ENCODE data around the gene TMTC2.

The TMTC2 gene

GRCh38 chr12:82968631-82969367 lies 282.1 kb downstream of the TMTC2 start:
- no peaks in the 10 kb centered on the region for H3K27me3 ChIP-seq (ENCODE audit: insufficient read depth, low read length)
- peaks cover 3% of the 10 kb centered on the region for H3K79me1 ChIP-seq (ENCODE audit: low read length)
- H3K9ac ChIP-seq (ENCODE audit: low read length): no peak overlapping the region
- H3K27ac ChIP-seq (ENCODE audit: low read depth, low read length): no peak overlapping the region
- no peaks in the 10 kb centered on the region for H3K79me2 ChIP-seq (ENCODE audit: control insufficient read depth, insufficient read depth, low read length, poor library complexity)
- H4K91ac ChIP-seq (ENCODE audit: low read depth, low read length): no peak overlapping the region
- H3K9me3 ChIP-seq (ENCODE audit: insufficient read depth, low read depth, low read length): no peaks in the 10 kb centered on the region
- H2BK120ac ChIP-seq (ENCODE audit: insufficient read depth, low read length, poor library complexity): no peak overlapping the region
- H2AFZ ChIP-seq (ENCODE audit: insufficient read depth, low read length, poor library complexity): no peak overlapping the region
- no peak overlapping the region for H4K12ac ChIP-seq (ENCODE audit: low read depth, low read length)
- no peak overlapping the region for H4K8ac ChIP-seq (ENCODE audit: low read depth, low read length)
- H3K36me3 ChIP-seq (ENCODE audit: control insufficient read depth in 1 of 2, insufficient read depth in 2 of 2, low read length in 2 of 2): no peaks in the 10 kb centered on the region
- no peak overlapping the region for H2BK5ac ChIP-seq (ENCODE audit: low read depth, low read length, poor library complexity)
- no peak overlapping the region for H2AK5ac ChIP-seq (ENCODE audit: low read length)
- H3K4ac ChIP-seq (ENCODE audit: low read depth, low read length): no peak overlapping the region
- no peak overlapping the region for H3K4me2 ChIP-seq (ENCODE audit: low read length)
- no CpG with 5 or more reads among the region's 3 CpGs for WGBS (ENCODE audit: extremely low coverage, insufficient coverage, insufficient read length)
- H3K4me3 ChIP-seq (ENCODE audit: low read depth, low read length): no peak overlapping the region
- no peak overlapping the region for H3K18ac ChIP-seq (ENCODE audit: low read length)
- H2BK12ac ChIP-seq (ENCODE audit: low read length): no peak overlapping the region
- H3K4me1 ChIP-seq (ENCODE audit: control insufficient read depth in 1 of 2, insufficient read depth in 2 of 2, low read length in 2 of 2): peaks cover 0 to 3% of the 10 kb centered on the region in 2 experiments
- no peak for DNase-seq
- H3K14ac ChIP-seq (ENCODE audit: low read length): no peak overlapping the region
- H3K23ac ChIP-seq (ENCODE audit: low read length): no peak overlapping the region

GRCh38 chr12:82970614-82971013 lies 283.9 kb downstream of the TMTC2 start:
- no peak overlapping the region for H3K27ac ChIP-seq (ENCODE audit: low read depth, low read length)
- no peak for DNase-seq
- H3K27me3 ChIP-seq (ENCODE audit: insufficient read depth, low read length): no peaks in the 10 kb centered on the region
- H3K4me3 ChIP-seq (ENCODE audit: low read depth, low read length): no peak overlapping the region
- no peaks in the 10 kb centered on the region for H3K9me3 ChIP-seq (ENCODE audit: insufficient read depth, low read depth, low read length)
- WGBS (ENCODE audit: extremely low coverage, insufficient coverage, insufficient read length): no CpG with 5 or more reads among the region's 3 CpGs
- H2BK120ac ChIP-seq (ENCODE audit: insufficient read depth, low read length, poor library complexity): no peak overlapping the region
- H3K79me2 ChIP-seq (ENCODE audit: control insufficient read depth, insufficient read depth, low read length, poor library complexity): no peaks in the 10 kb centered on the region
- no peak overlapping the region for H3K4me2 ChIP-seq (ENCODE audit: low read length)
- no peak overlapping the region for H2BK12ac ChIP-seq (ENCODE audit: low read length)
- H3K14ac ChIP-seq (ENCODE audit: low read length): no peak overlapping the region
- H4K8ac ChIP-seq (ENCODE audit: low read depth, low read length): no peak overlapping the region
- no peaks in the 10 kb centered on the region for H3K36me3 ChIP-seq (ENCODE audit: control insufficient read depth in 1 of 2, insufficient read depth in 2 of 2, low read length in 2 of 2)
- no peak overlapping the region for H3K4ac ChIP-seq (ENCODE audit: low read depth, low read length)
- no peak overlapping the region for H2AK5ac ChIP-seq (ENCODE audit: low read length)
- no peak overlapping the region for H2AFZ ChIP-seq (ENCODE audit: insufficient read depth, low read length, poor library complexity)
- no peak overlapping the region for H3K18ac ChIP-seq (ENCODE audit: low read length)
- no peaks in the 10 kb centered on the region for H3K79me1 ChIP-seq (ENCODE audit: low read length)
- peaks cover 0 to 3% of the 10 kb centered on the region in 2 experiments for H3K4me1 ChIP-seq (ENCODE audit: control insufficient read depth in 1 of 2, insufficient read depth in 2 of 2, low read length in 2 of 2)
- H3K23ac ChIP-seq (ENCODE audit: low read length): no peak overlapping the region
- H2BK5ac ChIP-seq (ENCODE audit: low read depth, low read length, poor library complexity): no peak overlapping the region
- no peak overlapping the region for H4K91ac ChIP-seq (ENCODE audit: low read depth, low read length)
- H4K12ac ChIP-seq (ENCODE audit: low read depth, low read length): no peak overlapping the region
- no peak overlapping the region for H3K9ac ChIP-seq (ENCODE audit: low read length)

GRCh38 chr12:82971584-82971983 lies 284.9 kb downstream of the TMTC2 start:
- Histone ChIP-seq H2BK120ac (ENCODE audit: insufficient read depth, low read length, poor library complexity) (no peak overlapping the region), H3K4me1 (ENCODE audit: control insufficient read depth in 1 of 2, insufficient read depth in 2 of 2, low read length in 2 of 2) (peaks cover 0 to 2% of the 10 kb centered on the region in 2 experiments), H2BK12ac (ENCODE audit: low read length) (no peak overlapping the region), H4K91ac (ENCODE audit: low read depth, low read length) (no peak overlapping the region), H3K4ac (ENCODE audit: low read depth, low read length) (no peak overlapping the region), H2BK5ac (ENCODE audit: low read depth, low read length, poor library complexity) (no peak overlapping the region), H3K79me1 (ENCODE audit: low read length) (no peaks in the 10 kb centered on the region), H2AFZ (ENCODE audit: insufficient read depth, low read length, poor library complexity) (no peak overlapping the region), H2AK5ac (ENCODE audit: low read length) (no peak overlapping the region), H3K9me3 (ENCODE audit: insufficient read depth, low read depth, low read length) (no peaks in the 10 kb centered on the region), H3K18ac (ENCODE audit: low read length) (no peak overlapping the region), H3K36me3 (ENCODE audit: control insufficient read depth in 1 of 2, insufficient read depth in 2 of 2, low read length in 2 of 2) (no peaks in the 10 kb centered on the region), H4K12ac (ENCODE audit: low read depth, low read length) (no peak overlapping the region), H3K14ac (ENCODE audit: low read length) (no peak overlapping the region), H3K27me3 (ENCODE audit: insufficient read depth, low read length) (no peaks in the 10 kb centered on the region), H3K79me2 (ENCODE audit: control insufficient read depth, insufficient read depth, low read length, poor library complexity) (no peaks in the 10 kb centered on the region), H3K4me2 (ENCODE audit: low read length) (no peak overlapping the region), H3K23ac (ENCODE audit: low read length) (no peak overlapping the region), H4K8ac (ENCODE audit: low read depth, low read length) (no peak overlapping the region), H3K9ac (ENCODE audit: low read length) (no peak overlapping the region), H3K4me3 (ENCODE audit: low read depth, low read length) (no peak overlapping the region), H3K27ac (ENCODE audit: low read depth, low read length) (no peak overlapping the region)
- no peak for DNase-seq
- WGBS (ENCODE audit: extremely low coverage, insufficient coverage, insufficient read length): no CpG with 5 or more reads among the region's 4 CpGs

GRCh38 chr12:82972624-82973023 lies 285.9 kb downstream of the TMTC2 start:
- Histone ChIP-seq H3K36me3 (ENCODE audit: control insufficient read depth in 1 of 2, insufficient read depth in 2 of 2, low read length in 2 of 2) (no peaks in the 10 kb centered on the region), H3K79me2 (ENCODE audit: control insufficient read depth, insufficient read depth, low read length, poor library complexity) (no peaks in the 10 kb centered on the region), H3K4me2 (ENCODE audit: low read length) (no peak overlapping the region), H3K27me3 (ENCODE audit: insufficient read depth, low read length) (no peaks in the 10 kb centered on the region), H2BK5ac (ENCODE audit: low read depth, low read length, poor library complexity) (no peak overlapping the region), H3K4me3 (ENCODE audit: low read depth, low read length) (no peak overlapping the region), H3K18ac (ENCODE audit: low read length) (no peak overlapping the region), H2BK12ac (ENCODE audit: low read length) (no peak overlapping the region), H3K14ac (ENCODE audit: low read length) (no peak overlapping the region), H2BK120ac (ENCODE audit: insufficient read depth, low read length, poor library complexity) (no peak overlapping the region), H3K4me1 (ENCODE audit: control insufficient read depth in 1 of 2, insufficient read depth in 2 of 2, low read length in 2 of 2) (peaks cover 0 to 2% of the 10 kb centered on the region in 2 experiments), H2AFZ (ENCODE audit: insufficient read depth, low read length, poor library complexity) (no peak overlapping the region), H3K79me1 (ENCODE audit: low read length) (no peaks in the 10 kb centered on the region), H3K27ac (ENCODE audit: low read depth, low read length) (no peak overlapping the region), H4K91ac (ENCODE audit: low read depth, low read length) (no peak overlapping the region), H4K12ac (ENCODE audit: low read depth, low read length) (no peak overlapping the region), H3K4ac (ENCODE audit: low read depth, low read length) (no peak overlapping the region), H4K8ac (ENCODE audit: low read depth, low read length) (no peak overlapping the region), H3K9ac (ENCODE audit: low read length) (no peak overlapping the region), H3K23ac (ENCODE audit: low read length) (no peak overlapping the region), H2AK5ac (ENCODE audit: low read length) (no peak overlapping the region), H3K9me3 (ENCODE audit: insufficient read depth, low read depth, low read length) (no peaks in the 10 kb centered on the region)
- WGBS (ENCODE audit: extremely low coverage, insufficient coverage, insufficient read length): no CpG with 5 or more reads among the region's 3 CpGs
- no peak for DNase-seq
